Measurements from ENCODE around the gene ORC4.
A peak's percentile ranks its signal among the peaks of the same experiment; 100 is the strongest.

Gene ORC4

GRCh38 chr2:147937744-147938349, 82.7 kb downstream of the ORC4 start:
- peak; percentile 94 for TF ChIP-seq CTCF (conservative IDR thresholded peaks at IDR 0.05; ENCODE audit: low read length)
- DNase-seq (ENCODE audit: low read depth) = peak; percentile 43
- no peak overlapping the region for H3K4me3 ChIP-seq (ENCODE audit: low read length)

- no peak for TF ChIP-seq CTCF (conservative IDR thresholded peaks at IDR 0.05; ENCODE audit: low read length)
- no peak for DNase-seq (ENCODE audit: low read depth)
Observed at GRCh38 chr2:147934881-147935620, 85.5 kb downstream of the ORC4 start.

GRCh38 chr2:147933931-147934330, 86.6 kb downstream of the ORC4 start:
- DNase-seq (ENCODE audit: low read depth) = no peak
- no peak for TF ChIP-seq CTCF (conservative IDR thresholded peaks at IDR 0.05; ENCODE audit: low read length)
- no peak overlapping the region for H3K4me3 ChIP-seq (ENCODE audit: low read length)

More at GRCh38 chr2:147934881-147935620, 85.5 kb downstream of the ORC4 start:
- no peak overlapping the region for H3K4me3 ChIP-seq (ENCODE audit: low read length)

GRCh38 chr2:147927053-147927588, 93.4 kb downstream of the ORC4 start:
- no peak for TF ChIP-seq CTCF (conservative IDR thresholded peaks at IDR 0.05; ENCODE audit: low read length)
- H3K4me3 ChIP-seq (ENCODE audit: low read length) = no peak overlapping the region
- DNase-seq (ENCODE audit: low read depth) = no peak

GRCh38 chr2:147925886-147926285, 94.7 kb downstream of the ORC4 start:
- H3K4me3 ChIP-seq (ENCODE audit: low read length) = no peak overlapping the region
- DNase-seq (ENCODE audit: low read depth) = no peak
- TF ChIP-seq CTCF (conservative IDR thresholded peaks at IDR 0.05; ENCODE audit: low read length) = no peak

GRCh38 chr2:147924647-147925046, 95.9 kb downstream of the ORC4 start:
- no peak for TF ChIP-seq CTCF (conservative IDR thresholded peaks at IDR 0.05; ENCODE audit: low read length)
- no peak overlapping the region for H3K4me3 ChIP-seq (ENCODE audit: low read length)
- no peak for DNase-seq (ENCODE audit: low read depth)

GRCh38 chr2:147923846-147924245, 96.7 kb downstream of the ORC4 start:
- no peak for TF ChIP-seq CTCF (conservative IDR thresholded peaks at IDR 0.05; ENCODE audit: low read length)
- H3K4me3 ChIP-seq (ENCODE audit: low read length) = no peak overlapping the region
- no peak for DNase-seq (ENCODE audit: low read depth)

Measured in AG10803 (cell line).